ENCODE data around the gene MYO18A.

MYO18A gene

GRCh38 chr17:29165800-29166506 lies 14.2 kb downstream of the MYO18A start:
- no peak for DNase-seq (ENCODE audit: low read depth in 2 of 2)

DNA sequence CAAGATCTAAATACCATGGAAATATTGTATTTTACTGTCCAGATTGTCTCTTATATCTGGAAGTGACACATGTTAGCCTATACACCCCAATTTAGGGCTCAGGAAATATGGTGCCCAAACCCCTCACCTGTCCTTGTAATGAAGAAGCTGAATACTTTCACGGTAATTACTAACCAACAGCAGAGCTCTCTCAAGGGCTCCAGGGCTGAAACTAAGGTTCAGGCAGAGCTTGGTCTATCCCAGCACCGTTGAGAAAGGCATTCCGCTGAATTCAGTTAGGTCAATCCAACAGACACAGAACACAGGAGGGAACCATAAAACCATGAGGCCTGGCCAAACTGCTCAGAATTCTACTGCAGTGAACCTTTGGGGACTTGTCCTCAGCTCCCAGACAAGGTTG lies 14.9 kb downstream of the MYO18A start:
- DNase-seq (ENCODE audit: low read depth in 2 of 2): no peak

DNA sequence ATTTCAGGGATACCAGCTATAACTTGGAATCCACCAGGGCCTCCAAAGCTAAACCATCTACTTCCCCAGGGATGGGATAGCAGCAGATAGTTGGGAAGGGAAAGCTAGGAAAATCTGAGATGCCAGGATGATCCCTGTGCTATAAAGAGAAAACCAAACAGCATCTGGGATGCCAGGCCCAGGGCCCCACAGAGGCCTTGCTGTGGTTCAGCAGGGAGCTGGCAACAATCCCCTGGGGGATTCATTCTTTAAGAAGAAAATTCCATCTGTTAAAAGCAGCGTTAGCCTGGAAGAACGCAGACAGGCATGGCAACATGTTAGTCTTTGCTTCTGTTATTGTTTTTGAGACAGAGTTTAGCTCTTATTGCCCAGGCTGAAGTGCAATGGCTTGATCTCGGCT lies 16.6 kb downstream of the MYO18A start:
- DNase-seq (ENCODE audit: low read depth in 2 of 2): no peak

- DNase-seq (ENCODE audit: low read depth in 2 of 2): no peak
These were observed 17.3 kb downstream of the MYO18A start for GRCh38 chr17:29162909-29163341.

DNA sequence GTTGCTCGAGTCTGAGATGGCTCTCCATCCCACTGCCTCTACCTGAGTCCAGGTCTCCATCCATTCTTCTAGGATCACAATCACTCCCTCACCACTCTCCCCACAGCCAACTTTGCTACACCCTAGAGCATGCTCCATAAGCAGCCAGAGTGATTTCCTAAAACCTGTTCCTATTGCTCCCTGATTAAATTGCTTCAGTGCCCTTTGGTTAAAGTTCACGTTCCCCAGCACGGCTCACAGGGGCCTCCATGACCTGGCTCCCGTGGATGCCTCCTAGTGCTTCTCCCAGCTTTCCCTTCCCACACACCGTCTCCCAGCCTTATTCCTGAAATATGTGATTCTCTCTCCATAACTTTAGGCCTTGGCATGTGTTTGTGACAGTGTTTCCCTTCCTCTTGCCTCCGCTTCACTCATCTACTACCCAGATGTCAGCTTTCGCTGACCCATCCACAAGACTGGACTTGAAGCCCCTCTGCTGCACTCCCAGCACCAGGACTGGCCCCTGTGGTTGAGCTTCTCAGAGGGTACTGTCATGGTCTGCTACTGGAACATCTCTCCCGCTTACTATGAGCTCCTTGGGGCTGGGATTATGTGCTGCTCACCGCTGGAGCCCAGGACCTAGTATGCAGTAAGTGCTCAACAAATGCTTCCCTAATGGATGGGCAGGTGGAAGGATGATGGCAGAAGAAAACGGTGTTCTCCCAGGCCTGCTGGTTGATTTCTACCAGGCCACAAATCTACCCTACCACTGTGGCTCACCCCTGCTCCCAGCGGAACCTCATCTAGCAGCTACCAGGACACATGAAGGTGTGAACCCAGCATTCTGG lies 17.9 kb downstream of the MYO18A start:
- DNase-seq (ENCODE audit: low read depth in 2 of 2): no peak

GRCh38 chr17:29160253-29160652 lies 19.9 kb downstream of the MYO18A start:
- DNase-seq (ENCODE audit: low read depth in 2 of 2): no peak

DNA sequence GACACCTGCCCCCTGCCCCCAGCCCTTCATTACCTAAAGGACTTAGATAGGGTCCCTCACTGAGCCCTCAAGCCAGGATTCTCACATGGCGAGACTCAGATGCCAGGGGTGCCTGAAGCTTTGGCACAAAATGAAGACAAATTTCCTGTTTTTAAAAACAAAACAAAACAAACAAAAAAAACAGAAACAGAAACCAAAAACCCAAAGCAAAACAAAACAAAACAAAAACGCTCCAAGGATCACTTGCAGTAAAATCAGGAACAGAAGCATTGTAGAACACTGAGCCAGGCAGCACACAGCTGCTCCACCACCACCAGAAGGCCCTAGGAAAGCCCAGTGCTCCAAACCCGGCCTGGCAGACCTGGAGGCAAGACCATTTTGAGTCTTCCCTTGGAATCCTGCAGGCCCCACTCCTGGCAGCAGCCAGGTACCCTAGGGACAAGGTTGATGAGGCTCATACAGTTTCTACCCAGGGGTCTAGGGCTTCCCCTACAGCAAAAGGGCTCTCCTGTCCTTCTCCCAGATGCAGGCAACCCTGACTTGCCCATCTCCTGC lies 20.8 kb downstream of the MYO18A start:
- no peak for DNase-seq (ENCODE audit: low read depth in 2 of 2)

DNA sequence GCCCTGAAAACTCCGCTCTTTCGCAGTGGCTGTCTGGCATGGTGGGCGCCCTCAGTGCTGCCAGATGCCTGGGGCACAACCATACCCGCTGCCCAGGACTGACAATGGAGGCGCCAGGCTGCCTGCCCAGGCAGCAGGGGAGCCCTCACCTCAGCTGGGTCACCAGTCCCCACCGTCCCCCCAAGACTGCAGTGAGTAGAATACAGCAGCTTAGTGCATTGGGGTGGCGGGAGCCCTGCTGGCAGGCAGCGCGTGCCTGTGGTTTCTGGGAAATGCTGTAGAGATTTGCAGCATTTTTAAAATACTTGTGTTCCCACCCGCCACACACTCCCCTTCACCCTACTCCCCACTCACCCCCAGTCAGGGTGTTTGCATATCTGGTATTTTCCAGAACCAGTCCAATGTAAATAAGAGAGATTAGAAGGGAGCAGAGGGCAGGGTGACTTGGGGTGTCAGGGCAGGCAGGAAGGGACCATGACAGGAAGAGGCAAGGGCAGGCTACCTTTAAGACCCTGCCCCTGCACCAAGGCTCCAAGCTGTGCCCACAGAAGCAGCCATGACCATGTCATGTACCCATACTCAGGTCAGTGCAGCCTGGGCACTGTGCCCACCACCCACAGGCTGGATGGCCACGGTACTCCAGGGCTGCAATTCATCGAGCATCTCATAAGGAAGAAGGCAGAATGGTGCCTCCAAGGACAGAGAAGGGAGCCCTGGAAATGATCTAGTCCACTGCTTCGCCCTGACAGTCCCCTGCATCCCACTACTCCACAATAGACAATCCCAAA lies 21.5 kb downstream of the MYO18A start:
- no peak for DNase-seq (ENCODE audit: low read depth in 2 of 2)

GRCh38 chr17:29158096-29158487 lies 22.1 kb downstream of the MYO18A start:
- no peak for DNase-seq (ENCODE audit: low read depth in 2 of 2)

DNA sequence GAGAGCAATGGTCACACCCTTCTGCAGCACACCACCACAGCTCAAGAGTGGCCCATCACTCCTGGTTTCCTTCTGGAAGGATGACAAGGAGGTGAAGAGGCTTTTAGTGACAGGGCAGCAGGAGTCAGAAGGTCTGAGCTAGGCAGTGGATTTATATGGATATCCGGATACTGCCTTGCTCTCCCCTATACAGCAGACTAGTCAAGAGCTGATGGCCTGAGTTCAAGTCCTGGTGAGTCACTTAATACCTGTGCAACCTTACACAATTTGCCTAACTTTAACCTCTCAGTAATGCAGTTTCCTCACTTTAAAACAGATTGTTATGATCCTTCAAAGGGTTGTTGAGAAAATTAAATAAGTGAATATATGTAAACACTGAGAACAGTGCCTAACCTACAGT lies 22.9 kb downstream of the MYO18A start:
- DNase-seq (ENCODE audit: low read depth in 2 of 2): no peak

- no peak for DNase-seq (ENCODE audit: low read depth in 2 of 2)
These were observed 23.4 kb downstream of the MYO18A start for GRCh38 chr17:29156781-29157180.

GRCh38 chr17:29155966-29156338 lies 24.2 kb downstream of the MYO18A start:
- DNase-seq (ENCODE audit: low read depth in 2 of 2): no peak

- DNase-seq (ENCODE audit: low read depth in 2 of 2): peak in 1 of 2 experiments; percentile 59
These were observed 24.8 kb downstream of the MYO18A start for GRCh38 chr17:29155227-29155965.

DNA sequence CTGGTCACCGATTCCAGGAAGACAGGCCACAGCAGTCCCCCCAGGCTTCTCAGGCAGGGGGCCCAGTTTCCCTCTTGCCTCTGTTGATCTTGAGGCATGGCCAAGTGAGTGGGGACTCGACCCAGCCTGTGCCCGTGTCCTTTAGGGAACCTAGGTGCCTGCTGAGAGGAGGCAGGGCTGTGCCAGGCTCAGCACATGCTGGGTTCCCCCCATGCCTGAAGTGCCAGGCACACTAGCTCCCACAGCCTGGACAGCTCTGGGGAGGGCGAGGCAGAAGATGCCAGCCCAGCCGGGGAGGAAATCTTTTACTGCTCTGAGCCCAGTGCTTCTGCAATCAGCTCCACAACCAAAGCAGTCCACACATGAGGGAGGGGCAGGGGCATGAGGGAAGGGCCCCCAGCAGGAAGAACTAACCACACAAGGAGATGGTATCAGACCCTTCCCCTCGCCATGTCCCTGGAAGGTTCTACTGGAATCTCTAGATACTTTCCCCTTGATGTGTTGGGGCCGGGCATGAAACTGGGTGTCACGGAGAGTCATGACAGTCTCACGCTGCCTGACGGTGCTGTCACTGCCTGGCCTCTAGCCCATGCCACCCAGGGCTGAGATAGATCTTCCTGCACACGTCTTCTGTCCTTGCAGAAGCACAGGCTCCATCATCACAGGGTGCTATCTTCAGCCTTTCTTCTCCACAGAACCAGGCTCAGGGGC lies 25.5 kb downstream of the MYO18A start:
- DNase-seq (ENCODE audit: low read depth in 2 of 2): no peak

GRCh38 chr17:29151567-29151966 lies 28.6 kb downstream of the MYO18A start:
- no peak for DNase-seq (ENCODE audit: low read depth in 2 of 2)

DNA sequence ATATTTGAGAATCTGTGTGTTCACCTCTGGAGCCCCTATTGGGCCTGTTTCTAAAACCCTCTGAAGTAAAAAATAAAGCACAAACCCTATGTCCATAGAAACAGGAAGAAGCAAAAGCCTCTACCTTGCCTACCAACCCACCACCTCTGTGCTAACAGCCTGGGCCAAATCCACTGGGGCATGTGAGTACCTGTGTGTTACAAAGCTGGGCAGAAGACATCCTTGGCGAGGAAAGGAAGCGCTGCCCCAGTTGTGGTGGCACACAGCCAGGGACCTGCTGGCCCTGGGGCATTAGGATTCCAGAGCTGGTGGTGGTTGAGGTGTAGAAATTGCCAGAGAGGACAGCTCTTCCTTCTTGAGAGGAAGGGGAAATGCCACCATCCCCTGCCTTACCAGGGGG lies 30.0 kb downstream of the MYO18A start:
- DNase-seq (ENCODE audit: low read depth in 2 of 2): no peak

GRCh38 chr17:29149431-29150064 lies 30.6 kb downstream of the MYO18A start:
- no peak for DNase-seq (ENCODE audit: low read depth in 2 of 2)

DNA sequence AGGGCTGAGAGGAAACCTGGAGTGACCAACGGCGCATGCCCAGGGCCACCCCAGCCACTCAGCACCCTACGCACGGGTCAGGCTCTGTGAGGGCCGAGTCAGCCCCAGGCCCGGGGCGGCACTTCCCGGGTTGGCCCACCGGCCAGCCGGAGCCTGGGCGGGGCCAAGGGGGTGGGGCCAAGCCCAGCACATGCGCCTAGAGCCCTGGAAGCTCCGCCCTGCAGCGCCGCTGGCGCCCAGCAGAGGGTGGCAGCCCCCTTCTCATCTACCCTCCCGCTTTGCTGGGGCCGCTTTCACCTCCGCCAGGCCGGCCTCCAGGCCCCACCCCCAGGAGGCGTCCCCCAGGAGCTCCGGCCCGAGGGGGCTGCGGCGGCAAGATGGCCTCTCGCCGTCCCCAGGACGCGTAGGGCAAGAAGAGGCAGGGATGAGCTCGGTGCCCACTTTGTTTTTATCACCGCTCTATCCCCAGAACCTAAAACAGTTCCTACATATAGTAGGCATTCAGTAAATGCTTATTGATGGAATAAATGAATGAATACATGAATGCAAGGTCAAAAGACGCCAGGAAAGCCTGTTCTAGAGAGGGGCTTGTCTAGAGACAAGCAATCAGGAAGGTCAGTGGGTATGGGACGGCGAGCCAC lies 31.3 kb downstream of the MYO18A start:
- peak; percentile 76 to 89 for DNase-seq (ENCODE audit: low read depth in 2 of 2)

DNA sequence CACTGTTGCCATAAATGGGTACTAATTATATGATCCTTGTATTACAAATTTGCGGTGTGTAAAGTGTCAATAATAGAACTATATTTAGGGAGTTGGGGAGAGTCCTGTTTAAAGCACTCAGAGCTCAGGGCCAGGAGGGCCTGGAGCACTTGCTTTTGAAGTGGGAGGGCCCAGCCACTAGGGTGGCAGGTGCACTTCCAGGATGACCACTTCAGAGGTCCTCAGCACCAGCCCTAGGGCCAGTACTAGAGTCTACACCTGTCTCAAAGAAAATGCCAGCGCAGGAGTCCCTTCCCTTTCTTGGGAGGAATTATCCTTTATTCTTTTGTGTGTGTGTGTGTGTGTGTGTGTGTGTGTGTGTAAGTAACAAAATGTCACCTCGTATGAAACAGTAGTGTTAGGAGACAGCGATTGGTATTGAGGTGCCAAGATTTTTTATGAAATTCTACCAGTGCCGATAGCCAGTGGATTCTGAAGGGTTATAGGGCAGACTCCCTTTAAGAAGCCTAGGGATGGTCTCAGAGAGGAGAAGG lies 31.9 kb downstream of the MYO18A start:
- no peak for DNase-seq (ENCODE audit: low read depth in 2 of 2)

DNA sequence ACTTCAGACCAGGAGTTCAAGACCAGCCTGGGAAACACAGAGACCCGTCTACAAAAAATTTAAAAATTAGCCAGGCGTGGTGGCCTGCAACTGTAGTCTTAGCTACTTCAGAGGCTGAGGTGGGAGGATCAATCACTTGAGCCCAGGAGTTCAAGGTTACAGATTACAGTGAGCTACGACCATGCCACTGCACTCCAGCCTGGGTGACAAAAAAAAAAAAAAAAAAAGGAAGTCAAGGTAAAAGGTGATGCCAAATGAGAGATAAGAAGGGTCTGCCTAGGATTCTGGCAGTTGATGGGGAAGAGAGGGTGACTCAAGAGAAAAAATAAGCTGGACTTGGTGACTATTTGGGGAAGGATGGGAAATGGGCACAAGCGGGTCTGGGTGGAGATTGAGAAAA lies 32.5 kb downstream of the MYO18A start:
- no peak for DNase-seq (ENCODE audit: low read depth in 2 of 2)
